Panc1 (cell line): ENCODE data around the gene SDK2. TPM values are rescaled to one million over a fixed set of nuclear protein-coding genes. Genes with fewer than 3 reads are reported as not detected.

Source experiments
- ATAC-seq: fragments of 200-7000 bp; cut with Tn5 transposase; 2 replicates; pipeline ENCODE4 v1.9.1; 2020; ENCODE audit warnings: mild to moderate bottlenecking, moderate library complexity
- BruUV-seq: library from RNA; stranded (reverse); fragments of 400-500 nt; replicated peaks from 2 replicates; lab custom pipeline; 2021; lab: Mats Ljungman, UMichigan
- CTCF ChIA-PET: fragments of 300-600 bp; sonication (Branson Sonifier 250); formaldehyde crosslinking; loops from one replicate; lab custom pipeline; 2022; ENCODE audit warnings: antibody characterized with exemption; lab: Charles Lee
- POLR2A ChIA-PET: fragments of 300-600 bp; sonication (Branson Sonifier 250); formaldehyde crosslinking; loops from one replicate; lab custom pipeline; 2022; ENCODE audit warnings: antibody characterized with exemption; lab: Charles Lee
- DNase-seq: peaks from one replicate; pipeline ENCODE4 v3.0.0-alpha.2; 2010; ENCODE audit warnings: low read depth, low spot score
- H3K27ac ChIP-seq: 2 replicates; pipeline ENCODE4 v1.5.1; 2011; ENCODE audit warnings: mild to moderate bottlenecking, low read length, inconsistent platforms
- H3K27me3 ChIP-seq: fragments of 200-500 bp; sonication (Bioruptor generic); 2 replicates; pipeline ENCODE4 v1.6.0; 2014; ENCODE audit warnings: low read length, inconsistent platforms; ENCODE audit not compliant: control insufficient read depth, insufficient read depth
- H3K36me3 ChIP-seq: fragments of 200-500 bp; sonication (Bioruptor generic); 2 replicates; pipeline ENCODE4 v1.5.1; 2014; ENCODE audit warnings: inconsistent platforms, mild to moderate bottlenecking, low read length, moderate library complexity; ENCODE audit not compliant: control insufficient read depth, insufficient read depth
- H3K4me1 ChIP-seq: 2 replicates; pipeline ENCODE4 v1.5.1; 2011; ENCODE audit warnings: inconsistent platforms, mild to moderate bottlenecking, low read length, moderate library complexity; ENCODE audit not compliant: control insufficient read depth, insufficient read depth
- H3K4me3 ChIP-seq, 2 experiments: 2 replicates each; pipeline ENCODE4 v1.5.1; 2011 to 2012; ENCODE audit warnings: low read depth in 2 of 2, low read length in 2 of 2, mild to moderate bottlenecking in 2 of 2, inconsistent platforms in 1 of 2, moderate library complexity in 1 of 2
- H3K9me3 ChIP-seq: fragments of 200-500 bp; sonication (Bioruptor generic); 2 replicates; pipeline ENCODE4 v1.5.1; 2014; ENCODE audit warnings: low read depth, mild to moderate bottlenecking, inconsistent platforms, low read length, moderate library complexity; ENCODE audit not compliant: control insufficient read depth, insufficient read depth
- CTCF ChIP-seq: fragments of 450-650 bp; IDR thresholded peaks from 2 replicates; pipeline ENCODE4 v1.5.1; 2017; ENCODE audit warnings: mild to moderate bottlenecking
- POLR2AphosphoS5 ChIP-seq: IDR thresholded peaks from 2 replicates; pipeline ENCODE4 v1.6.1; 2012; ENCODE audit warnings: mild to moderate bottlenecking, low read depth, low read length, moderate library complexity
- REST ChIP-seq, 2 experiments: IDR thresholded peaks; 2 replicates each; pipeline ENCODE4 v1.6.1; 2011 to 2012; ENCODE audit warnings: low read depth in 2 of 2, control low read depth in 1 of 2, low read length in 1 of 2, mild to moderate bottlenecking in 1 of 2, moderate library complexity in 1 of 2; ENCODE audit not compliant: insufficient read depth in 1 of 2
- SIN3A ChIP-seq: IDR thresholded peaks from 2 replicates; pipeline ENCODE4 v1.6.1; 2012; ENCODE audit warnings: low read depth, mild to moderate bottlenecking, low read length, moderate library complexity, borderline replicate concordance; ENCODE audit not compliant: insufficient read depth
- TCF7L2 ChIP-seq: IDR thresholded peaks from 2 replicates; pipeline ENCODE4 v1.6.1; 2011; ENCODE audit warnings: mild to moderate bottlenecking, low read depth, low read length, inconsistent platforms
- in situ Hi-C: cut with HindIII; loops from 2 replicates; pipeline ENCODE4 v1.10.0; 2016; ENCODE audit warnings: low sequenced_read_pairs, low pct_unique_long_range_greater_than_20kb
- intact Hi-C: fragments of 100-400 bp; cut with micrococcal nuclease; formaldehyde crosslinking; loops from one replicate; pipeline ENCODE4 v1.10.0; 2022; ENCODE audit not compliant: unreplicated experiment
- total RNA-seq: library from RNA; stranded (reverse); gene quantifications from one replicate; pipeline ENCODE4 v1.2.1, GENCODE V29; 2021; ENCODE audit not compliant: unreplicated experiment

The SDK2 gene
- total RNA-seq, 1 experiment from 2014 or later = 0.41 TPM

- intact Hi-C loops (no loop called here), in situ Hi-C loops (no loop called here)
- Histone ChIP-seq H3K36me3 (no peaks in the 10 kb centered on the region), H3K9me3 (no peaks in the 10 kb centered on the region), H3K27me3 (no peaks in the 10 kb centered on the region), H3K4me1 (peaks cover 28% of the 10 kb centered on the region), H3K4me3 (no peak overlapping the region), H3K27ac (peak overlapping the region; percentile 36; the same call in 1 of the 2 replicates)
- DNase-seq (no peak), ATAC-seq (no peak)
- ChIA-PET POLR2A (interaction anchor here (0.7 kb wide), 1 partner anchor 288 kb away, joined by 3 read pairs; no protein-coding TSS in a partner anchor), CTCF (interaction anchor here (0.5 kb wide), 1 partner anchor 15 kb away, joined by 4 read pairs; no protein-coding TSS in a partner anchor)
- no peak for TF ChIP-seq POLR2AphosphoS5
- no peak for TF ChIP-seq REST (IDR thresholded peaks at IDR 0.05; ENCODE audit: insufficient read depth in 1 of 2, low read depth in 2 of 2, low read length in 1 of 2)
- TF ChIP-seq CTCF = no peak
- no peak for TF ChIP-seq TCF7L2
- TF ChIP-seq SIN3A = no peak
- no TSS peak for BruUV-seq
Measured at GRCh38 chr17:73338566-73339197, 305.6 kb downstream of the SDK2 start.

- no peak for TF ChIP-seq TCF7L2
- TF ChIP-seq SIN3A = no peak
- no peak for TF ChIP-seq CTCF
- no peak for TF ChIP-seq REST (IDR thresholded peaks at IDR 0.05; ENCODE audit: insufficient read depth in 1 of 2, low read depth in 2 of 2, low read length in 1 of 2)
- TF ChIP-seq POLR2AphosphoS5 = no peak
- DNase-seq = no peak
- Histone ChIP-seq H3K27me3 (no peaks in the 10 kb centered on the region), H3K27ac (no peak overlapping the region), H3K4me1 (peaks cover 22% of the 10 kb centered on the region), H3K36me3 (no peaks in the 10 kb centered on the region), H3K9me3 (no peaks in the 10 kb centered on the region), H3K4me3 (no peak overlapping the region)
- POLR2A ChIA-PET = no interaction called here
- ATAC-seq = no peak
- in situ Hi-C loops (no loop called here), intact Hi-C loops (no loop called here)
- no TSS peak for BruUV-seq
- CTCF ChIA-PET = interaction anchor here (0.5 kb wide), 1 partner anchor 15 kb away, joined by 4 read pairs; no protein-coding TSS in a partner anchor
Measured at GRCh38 chr17:73338050-73338521, 306.2 kb downstream of the SDK2 start.
